Left colon (tissue), 2 donors: ENCODE data around the gene FCAMR. TPM values are rescaled to one million over a fixed set of nuclear protein-coding genes. Genes with fewer than 3 reads are reported as not detected.
"Not testable (repeated sequence)": the region's sequence is repeated elsewhere in the genome, so short reads cannot be mapped to it uniquely, and the experiment has no call there.

Experiments
- ATAC-seq: fragments of 200-7000 bp; cut with Tn5 transposase; one replicate; pipeline ENCODE4 v1.9.1; 2020; ENCODE audit warnings: mild to moderate bottlenecking, moderate library complexity
- DNase-seq, 2 donors: peaks; one replicate each; pipeline ENCODE4 v3.0.0-alpha.2; 2020
- intact Hi-C, 2 donors: fragments of 100-400 bp; cut with DNase I in 1 of 2; cut with micrococcal nuclease in 1 of 2; formaldehyde crosslinking; loops; one replicate each; pipeline versions ENCODE4 v1.11.2 to v1.14.0; 2022; cut with DNase I, micrococcal nuclease
- total RNA-seq, 2 donors: library from RNA; stranded (reverse); fragmentation: NEBNext Ultra II Directional; extraction: Animal tissue kit (Norgen Biotek cat#: 25700); gene quantifications; one replicate each; pipeline ENCODE4 v1.2.1, GENCODE V29; 2021
- donor health status: DM: no; HTN: no; CAD: no.
- donor health status: DM: yes; HTN: yes; CAD: no.

FCAMR gene
- total RNA-seq, 2 donors from 2014 or later: 0.53 to 1.0 TPM

GRCh38 chr1:206945779-206946178 lies 24.5 kb downstream of the FCAMR start:
- DNase-seq: no peak
- ATAC-seq: no peak
- intact Hi-C loops: no loop called here

- DNase-seq (no peak), ATAC-seq (no peak)
- intact Hi-C loops: no loop called here
These were observed 25.6 kb downstream of the FCAMR start for GRCh38 chr1:206944703-206945102.

- ATAC-seq (peak; percentile 66), DNase-seq (peak; percentile 70 to 87)
- intact Hi-C loops: no loop called here
These were observed 28.4 kb downstream of the FCAMR start for GRCh38 chr1:206941766-206942418.

- DNase-seq: no peak
- no peak for ATAC-seq
- intact Hi-C loops: no loop called here
These were observed 29.7 kb downstream of the FCAMR start for GRCh38 chr1:206940588-206940936.

GRCh38 chr1:206939841-206940587 lies 30.2 kb downstream of the FCAMR start:
- ATAC-seq (peak; percentile 21), DNase-seq (peak; percentile 72 to 84)
- intact Hi-C loops: no loop called here

GRCh38 chr1:206939131-206939530 lies 31.1 kb downstream of the FCAMR start:
- ATAC-seq (no peak), DNase-seq (peak in 1 of 2 donors; percentile 42)
- intact Hi-C loops: no loop called here

- intact Hi-C loops: no loop called here
- DNase-seq: no peak
- peak; percentile 2 for ATAC-seq
These were observed 32.8 kb downstream of the FCAMR start for GRCh38 chr1:206937425-206937824.

- intact Hi-C loops: no loop called here
- DNase-seq: peak in 1 of 2 donors; percentile 59
- peak; percentile 18 for ATAC-seq
These were observed 34.7 kb downstream of the FCAMR start for GRCh38 chr1:206935491-206936067.

GRCh38 chr1:206933333-206933945 lies 36.8 kb downstream of the FCAMR start:
- intact Hi-C loops: no loop called here
- peak; percentile 11 for ATAC-seq
- peak in 1 of 2 donors; percentile 77 for DNase-seq

- intact Hi-C loops: no loop called here
- no peak for ATAC-seq
These were observed 38.1 kb downstream of the FCAMR start for GRCh38 chr1:206932177-206932576.

GRCh38 chr1:206931709-206932108 lies 38.6 kb downstream of the FCAMR start:
- ATAC-seq: no peak
- intact Hi-C loops: no loop called here
- no peak for DNase-seq

More at GRCh38 chr1:206932177-206932576, 38.1 kb downstream of the FCAMR start:
- no peak for DNase-seq

- intact Hi-C loops: no loop called here
- ATAC-seq: no peak
- DNase-seq: peak in 1 of 2 donors; percentile 60
These were observed 40.0 kb downstream of the FCAMR start for GRCh38 chr1:206930210-206930798.

GRCh38 chr1:206929524-206929923 lies 40.7 kb downstream of the FCAMR start:
- ATAC-seq: no peak
- no peak for DNase-seq
- intact Hi-C loops: no loop called here

- peak; percentile 26 for ATAC-seq
- DNase-seq: no peak
- intact Hi-C loops: no loop called here
These were observed 44.0 kb downstream of the FCAMR start for GRCh38 chr1:206926286-206926685.

- ATAC-seq: peak; percentile 55
- DNase-seq: peak; percentile 82 to 83
- intact Hi-C loops: no loop called here
These were observed 45.0 kb downstream of the FCAMR start for GRCh38 chr1:206925106-206925736.

GRCh38 chr1:206924592-206925105 lies 45.6 kb downstream of the FCAMR start:
- DNase-seq: no peak
- intact Hi-C loops: no loop called here
- no peak for ATAC-seq

GRCh38 chr1:206923961-206924557 lies 46.2 kb downstream of the FCAMR start:
- intact Hi-C loops, ATAC-seq, DNase-seq: not testable (repeated sequence)
